OCI-LY1 (cell line): Measurements from ENCODE around the gene CENPS.

Experiments used
- H2AFZ ChIP-seq: fragments of 200-600 bp; sonication (generic), shearing (Covaris generic); 2 replicates; pipeline ENCODE4 v1.6.0; 2014; ENCODE audit warnings: antibody characterized with exemption, mild to moderate bottlenecking, low read length
- H3F3A ChIP-seq: fragments of 200-600 bp; sonication (generic), shearing (Covaris generic); 2 replicates; pipeline ENCODE4 v1.6.0; 2014; ENCODE audit warnings: mild to moderate bottlenecking, antibody characterized with exemption, low read length, moderate library complexity; ENCODE audit not compliant: insufficient read depth
- H3K27ac ChIP-seq: fragments of 200-600 bp; sonication (generic); 2 replicates; pipeline ENCODE4 v1.5.1; 2014; ENCODE audit warnings: low read length, mixed run types, mild to moderate bottlenecking, low read depth; ENCODE audit not compliant: poor library complexity, severe bottlenecking
- H3K27me3 ChIP-seq: fragments of 200-600 bp; sonication (generic); 2 replicates; pipeline ENCODE4 v1.6.0; 2014; ENCODE audit warnings: antibody characterized with exemption, mild to moderate bottlenecking, low read length, moderate library complexity; ENCODE audit not compliant: insufficient read depth
- H3K36me3 ChIP-seq: fragments of 200-600 bp; sonication (generic); 2 replicates; pipeline ENCODE4 v1.6.1; 2014; ENCODE audit warnings: mild to moderate bottlenecking, antibody characterized with exemption, low read length, moderate library complexity, mixed read lengths; ENCODE audit not compliant: insufficient read depth
- H3K4me1 ChIP-seq: fragments of 200-600 bp; sonication (generic); 2 replicates; pipeline ENCODE4 v1.5.1; 2014; ENCODE audit warnings: mild to moderate bottlenecking, low read length, moderate library complexity; ENCODE audit not compliant: insufficient read depth, severe bottlenecking
- H3K4me2 ChIP-seq: fragments of 200-600 bp; sonication (generic), shearing (Covaris generic); 2 replicates; pipeline ENCODE4 v1.6.1; 2014; ENCODE audit warnings: low read length
- H3K4me3 ChIP-seq: fragments of 200-600 bp; sonication (generic); 2 replicates; pipeline ENCODE4 v1.5.1; 2014; ENCODE audit warnings: low read length, low read depth, mild to moderate bottlenecking, mixed read lengths; ENCODE audit not compliant: poor library complexity, severe bottlenecking
- H3K79me2 ChIP-seq: fragments of 200-600 bp; shearing (Covaris generic); 2 replicates; pipeline ENCODE4 v1.6.1; 2016; ENCODE audit warnings: mixed run types, low read length, mixed read lengths; ENCODE audit not compliant: insufficient read depth
- H3K9ac ChIP-seq: fragments of 200-600 bp; sonication (generic), shearing (Covaris generic); 2 replicates; pipeline ENCODE4 v1.6.1; 2014; ENCODE audit warnings: mild to moderate bottlenecking, low read length, mixed read lengths
- H3K9me2 ChIP-seq: fragments of 200-600 bp; sonication (generic), shearing (Covaris generic); 2 replicates; pipeline ENCODE4 v1.6.1; 2014; ENCODE audit warnings: low read depth, mild to moderate bottlenecking, low read length, mixed read lengths
- H3K9me3 ChIP-seq: fragments of 200-600 bp; shearing (Covaris generic); 2 replicates; pipeline ENCODE4 v1.6.1; 2014; ENCODE audit warnings: low read length, mixed read lengths
- H4K20me1 ChIP-seq: fragments of 200-600 bp; sonication (generic), shearing (Covaris generic); 2 replicates; pipeline ENCODE4 v1.6.0; 2016; ENCODE audit warnings: mild to moderate bottlenecking, low read length; ENCODE audit not compliant: insufficient read depth
- CTCF ChIP-seq: fragments of 200-600 bp; sonication (generic), shearing (Covaris generic); IDR thresholded peaks from 2 replicates; pipeline ENCODE4 v1.5.1; 2017; ENCODE audit warnings: mild to moderate bottlenecking, antibody characterized with exemption, low read length, moderate library complexity, mixed read lengths
- EZH2 ChIP-seq: fragments of 200-600 bp; sonication (generic), shearing (Covaris generic); IDR thresholded peaks from 2 replicates; pipeline ENCODE4 v1.8.0; 2017; ENCODE audit warnings: borderline replicate concordance, mixed run types, mild to moderate bottlenecking, antibody characterized with exemption, low read length, moderate library complexity, mixed read lengths

Gene CENPS

GRCh38 chr1:10419351-10419750 is 10.9 kb upstream of the CENPS start:
- H2AFZ ChIP-seq = no peak overlapping the region
- H3K4me2 ChIP-seq = no peak overlapping the region
- H4K20me1 ChIP-seq = no peaks in the 10 kb centered on the region
- H3K9me2 ChIP-seq = no peaks in the 10 kb centered on the region
- H3K36me3 ChIP-seq = peaks cover 57% of the 10 kb centered on the region
- H3F3A ChIP-seq = no peaks in the 10 kb centered on the region
- no peak overlapping the region for H3K27ac ChIP-seq
- H3K4me3 ChIP-seq = no peak overlapping the region
- H3K9ac ChIP-seq = no peak overlapping the region
- no peaks in the 10 kb centered on the region for H3K9me3 ChIP-seq
- no peaks in the 10 kb centered on the region for H3K79me2 ChIP-seq
- H3K27me3 ChIP-seq = no peaks in the 10 kb centered on the region
- H3K4me1 ChIP-seq = no peaks in the 10 kb centered on the region
- TF ChIP-seq CTCF (no peak), EZH2 (no peak)

DNA sequence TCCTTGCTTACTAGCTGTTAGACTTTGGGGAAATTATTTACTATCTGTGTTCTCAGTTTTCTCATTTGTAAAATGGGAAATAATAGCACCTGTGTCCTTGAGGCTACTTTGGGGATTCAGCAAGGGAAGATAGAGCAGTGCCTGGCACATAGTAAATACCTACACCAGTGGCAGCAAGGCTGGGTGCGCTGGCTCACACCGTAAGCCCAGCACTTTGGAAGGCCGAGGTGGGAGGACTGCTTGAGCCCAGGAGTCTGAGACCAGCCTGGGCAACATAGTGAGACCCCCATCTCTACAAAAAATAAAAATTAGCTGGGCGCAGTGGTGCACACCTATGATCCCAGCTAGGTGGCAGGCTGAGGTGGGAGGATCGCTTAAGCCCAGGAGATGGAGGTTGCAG is 8.6 kb upstream of the CENPS start:
- Histone ChIP-seq H3K79me2 (no peaks in the 10 kb centered on the region), H3K27ac (no peak overlapping the region), H3K4me3 (no peak overlapping the region), H3F3A (no peaks in the 10 kb centered on the region), H3K9me3 (no peaks in the 10 kb centered on the region), H2AFZ (no peak overlapping the region), H3K4me2 (no peak overlapping the region), H3K27me3 (no peaks in the 10 kb centered on the region), H3K9ac (no peak overlapping the region), H3K36me3 (peaks cover 36% of the 10 kb centered on the region), H3K9me2 (no peaks in the 10 kb centered on the region), H4K20me1 (no peaks in the 10 kb centered on the region), H3K4me1 (no peaks in the 10 kb centered on the region)
- TF ChIP-seq CTCF (no peak), EZH2 (no peak)

GRCh38 chr1:10424034-10424433 is 6.2 kb upstream of the CENPS start:
- H3K9me2 ChIP-seq = no peaks in the 10 kb centered on the region
- TF ChIP-seq EZH2 (no peak), CTCF (no peak)
- H3K36me3 ChIP-seq = peaks cover 19% of the 10 kb centered on the region
- H4K20me1 ChIP-seq = no peaks in the 10 kb centered on the region
- H3K4me2 ChIP-seq = no peak overlapping the region
- H3K4me3 ChIP-seq = no peak overlapping the region
- no peak overlapping the region for H3K9ac ChIP-seq
- H3K9me3 ChIP-seq = no peaks in the 10 kb centered on the region
- peaks cover 3% of the 10 kb centered on the region for H3K4me1 ChIP-seq
- H3F3A ChIP-seq = no peaks in the 10 kb centered on the region
- H3K27ac ChIP-seq = no peak overlapping the region
- H2AFZ ChIP-seq = no peak overlapping the region
- no peaks in the 10 kb centered on the region for H3K79me2 ChIP-seq
- H3K27me3 ChIP-seq = no peaks in the 10 kb centered on the region
